MCF 10A (cell line): Measurements from ENCODE around the gene UQCRHL. TPM values are rescaled to one million over a fixed set of nuclear protein-coding genes. Genes with fewer than 3 reads are reported as not detected.

Experiments used
- BruUV-seq: library from RNA; stranded (reverse); fragments of 400-500 nt; replicated peaks from 2 replicates; lab custom pipeline; 2021; lab: Mats Ljungman, UMichigan
- CTCF ChIA-PET: fragments of 300-600 bp; sonication (Branson Sonifier 250); formaldehyde crosslinking; extraction: SDS; loops from one replicate; lab custom pipeline; 2021; ENCODE audit warnings: antibody characterized with exemption, inconsistent platforms; lab: Yijun Ruan, JAX
- POLR2A ChIA-PET: fragments of 300-600, 350-650 bp; sonication (Branson Sonifier 250); formaldehyde crosslinking; extraction: SDS; loops from one replicate; lab custom pipeline; 2020; ENCODE audit warnings: antibody characterized with exemption, inconsistent platforms; lab: Yijun Ruan, JAX
- DNase-seq: peaks from one replicate; pipeline ENCODE4 v3.0.0-alpha.2; 2018; ENCODE audit not compliant: unreplicated experiment
- H3K27ac Mint-ChIP-seq: one replicate; pipeline ENCODE4 v1.8.0; 2022; ENCODE audit warnings: mild to moderate bottlenecking, low read depth, mixed read lengths; ENCODE audit not compliant: unreplicated experiment
- H3K27me3 Mint-ChIP-seq: one replicate; pipeline ENCODE4 v1.8.0; 2022; ENCODE audit warnings: mixed read lengths; ENCODE audit not compliant: insufficient read depth, unreplicated experiment
- H3K36me3 Mint-ChIP-seq: one replicate; pipeline ENCODE4 v1.8.0; 2022; ENCODE audit warnings: mild to moderate bottlenecking, moderate library complexity, mixed read lengths; ENCODE audit not compliant: insufficient read depth, unreplicated experiment
- H3K4me1 Mint-ChIP-seq: one replicate; pipeline ENCODE4 v1.8.0; 2022; ENCODE audit warnings: mixed read lengths; ENCODE audit not compliant: insufficient read depth, unreplicated experiment
- H3K4me3 Mint-ChIP-seq: one replicate; pipeline ENCODE4 v1.8.0; 2022; ENCODE audit warnings: mild to moderate bottlenecking, moderate library complexity, mixed read lengths; ENCODE audit not compliant: unreplicated experiment
- H3K9me3 Mint-ChIP-seq: one replicate; pipeline ENCODE4 v1.8.0; 2022; ENCODE audit warnings: mixed read lengths; ENCODE audit not compliant: unreplicated experiment
- intact Hi-C: fragments of 100-400 bp; cut with micrococcal nuclease; formaldehyde crosslinking; loops from 2 replicates; pipeline ENCODE4 v1.14.1; 2022
- total RNA-seq: library from RNA; stranded (reverse); gene quantifications from 2 replicates; pipeline ENCODE4 v1.2.3, GENCODE V29; 2022
- TF ChIP-seq, protein P1 (sequence below): fragments of 200-600 bp; IDR thresholded peaks from one replicate; pipeline ENCODE4 v1.8.0; 2022; ENCODE audit warnings: antibody characterized with exemption, mild to moderate bottlenecking; ENCODE audit not compliant: unreplicated experiment

Gene UQCRHL
- total RNA-seq, 1 experiment from 2014 or later = 1.1 TPM

DNA sequence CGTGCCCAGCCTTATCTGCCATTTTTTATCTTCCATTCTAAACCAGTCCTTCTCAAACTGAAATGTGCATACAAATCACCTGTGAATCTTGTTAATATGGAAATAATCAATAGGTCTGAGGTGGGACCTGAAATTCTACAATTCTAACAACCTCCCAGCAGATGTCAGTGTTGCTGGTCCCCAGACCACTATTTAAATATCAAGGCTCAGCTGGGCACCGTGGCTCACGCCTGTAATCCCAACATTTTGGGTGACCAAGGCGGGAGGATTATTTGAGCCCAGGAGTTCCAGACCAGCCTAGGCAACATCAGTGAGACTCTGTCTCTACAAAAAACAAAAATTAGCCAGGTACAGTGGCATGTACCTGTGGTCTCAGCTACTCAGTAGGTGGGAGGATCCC, 4.1 kb downstream of the UQCRHL start:
- H3K36me3 Mint-ChIP-seq = no peaks in the 10 kb centered on the region
- H3K27ac Mint-ChIP-seq = no peak overlapping the region
- TF ChIP-seq, protein P1, sequence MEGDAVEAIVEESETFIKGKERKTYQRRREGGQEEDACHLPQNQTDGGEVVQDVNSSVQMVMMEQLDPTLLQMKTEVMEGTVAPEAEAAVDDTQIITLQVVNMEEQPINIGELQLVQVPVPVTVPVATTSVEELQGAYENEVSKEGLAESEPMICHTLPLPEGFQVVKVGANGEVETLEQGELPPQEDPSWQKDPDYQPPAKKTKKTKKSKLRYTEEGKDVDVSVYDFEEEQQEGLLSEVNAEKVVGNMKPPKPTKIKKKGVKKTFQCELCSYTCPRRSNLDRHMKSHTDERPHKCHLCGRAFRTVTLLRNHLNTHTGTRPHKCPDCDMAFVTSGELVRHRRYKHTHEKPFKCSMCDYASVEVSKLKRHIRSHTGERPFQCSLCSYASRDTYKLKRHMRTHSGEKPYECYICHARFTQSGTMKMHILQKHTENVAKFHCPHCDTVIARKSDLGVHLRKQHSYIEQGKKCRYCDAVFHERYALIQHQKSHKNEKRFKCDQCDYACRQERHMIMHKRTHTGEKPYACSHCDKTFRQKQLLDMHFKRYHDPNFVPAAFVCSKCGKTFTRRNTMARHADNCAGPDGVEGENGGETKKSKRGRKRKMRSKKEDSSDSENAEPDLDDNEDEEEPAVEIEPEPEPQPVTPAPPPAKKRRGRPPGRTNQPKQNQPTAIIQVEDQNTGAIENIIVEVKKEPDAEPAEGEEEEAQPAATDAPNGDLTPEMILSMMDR = peak; percentile 36
- DNase-seq = peak; percentile 54
- H3K9me3 Mint-ChIP-seq = no peaks in the 10 kb centered on the region
- CTCF ChIA-PET = interaction anchor here (0.6 to 5.1 kb wide), 5 partner anchors 12 to 210 kb away, joined by 3 to 31 read pairs (median 4); no protein-coding TSS in a partner anchor
- H3K27me3 Mint-ChIP-seq = no peaks in the 10 kb centered on the region
- intact Hi-C loops = no loop called here
- POLR2A ChIA-PET = interaction anchor here (0.7 to 1.3 kb wide), 4 partner anchors 8 to 186 kb away, joined by 3 to 5 read pairs (median 4); no protein-coding TSS in a partner anchor
- H3K4me3 Mint-ChIP-seq = no peak overlapping the region
- H3K4me1 Mint-ChIP-seq = peaks cover 38% of the 10 kb centered on the region
- no TSS peak for BruUV-seq

DNA sequence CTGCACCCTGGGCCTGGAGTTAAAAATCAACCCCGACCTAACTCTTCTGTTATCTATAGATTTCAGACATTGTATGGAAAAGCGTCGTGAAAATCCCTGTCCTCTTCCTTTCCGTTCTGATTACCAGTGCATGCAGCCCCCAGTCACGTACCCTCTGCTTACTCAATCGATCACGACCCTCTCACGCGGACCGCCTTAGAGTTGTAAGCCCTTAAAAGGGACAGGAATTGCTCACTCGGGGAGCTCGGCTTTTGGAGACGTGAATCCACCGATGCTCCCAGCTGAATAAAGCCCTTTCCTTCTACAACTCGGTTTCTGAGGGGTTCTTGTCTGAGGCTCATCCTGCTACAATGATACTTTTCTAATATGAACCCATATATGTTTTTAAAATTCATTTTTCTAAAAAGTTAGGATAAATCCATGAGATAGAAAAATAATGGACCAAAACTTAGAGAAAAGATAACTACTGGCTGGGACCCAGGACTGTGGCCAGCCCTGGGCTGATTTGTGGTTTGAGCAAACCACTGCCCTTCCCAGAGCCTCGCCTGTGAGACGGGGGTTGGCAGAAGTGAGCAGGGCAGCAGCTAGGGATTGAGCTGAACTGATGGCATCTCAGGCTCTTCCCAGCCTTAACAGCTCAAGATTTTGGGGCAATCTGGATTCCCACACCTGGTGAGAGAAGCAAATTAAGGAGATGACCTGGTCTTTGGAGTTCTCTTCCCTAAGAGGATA, 5.0 kb downstream of the UQCRHL start:
- Mint-ChIP-seq H3K27ac (no peak overlapping the region), H3K36me3 (peaks cover 6% of the 10 kb centered on the region), H3K9me3 (no peaks in the 10 kb centered on the region), H3K27me3 (no peaks in the 10 kb centered on the region), H3K4me3 (no peak overlapping the region), H3K4me1 (peaks cover 44% of the 10 kb centered on the region)
- TF ChIP-seq, protein P1 = no peak
- ChIA-PET CTCF (interaction anchor here (0.6 to 5.1 kb wide), 5 partner anchors 11 to 125 kb away, joined by 3 to 31 read pairs (median 4); no protein-coding TSS in a partner anchor), POLR2A (interaction anchor here (0.6 to 3.8 kb wide), 7 partner anchors 13 to 150 kb away, joined by 3 to 75 read pairs (median 3); partner anchors contain the start of gene SPEN)
- DNase-seq = peak; percentile 46
- intact Hi-C loops = no loop called here
- BruUV-seq = no TSS peak

DNA sequence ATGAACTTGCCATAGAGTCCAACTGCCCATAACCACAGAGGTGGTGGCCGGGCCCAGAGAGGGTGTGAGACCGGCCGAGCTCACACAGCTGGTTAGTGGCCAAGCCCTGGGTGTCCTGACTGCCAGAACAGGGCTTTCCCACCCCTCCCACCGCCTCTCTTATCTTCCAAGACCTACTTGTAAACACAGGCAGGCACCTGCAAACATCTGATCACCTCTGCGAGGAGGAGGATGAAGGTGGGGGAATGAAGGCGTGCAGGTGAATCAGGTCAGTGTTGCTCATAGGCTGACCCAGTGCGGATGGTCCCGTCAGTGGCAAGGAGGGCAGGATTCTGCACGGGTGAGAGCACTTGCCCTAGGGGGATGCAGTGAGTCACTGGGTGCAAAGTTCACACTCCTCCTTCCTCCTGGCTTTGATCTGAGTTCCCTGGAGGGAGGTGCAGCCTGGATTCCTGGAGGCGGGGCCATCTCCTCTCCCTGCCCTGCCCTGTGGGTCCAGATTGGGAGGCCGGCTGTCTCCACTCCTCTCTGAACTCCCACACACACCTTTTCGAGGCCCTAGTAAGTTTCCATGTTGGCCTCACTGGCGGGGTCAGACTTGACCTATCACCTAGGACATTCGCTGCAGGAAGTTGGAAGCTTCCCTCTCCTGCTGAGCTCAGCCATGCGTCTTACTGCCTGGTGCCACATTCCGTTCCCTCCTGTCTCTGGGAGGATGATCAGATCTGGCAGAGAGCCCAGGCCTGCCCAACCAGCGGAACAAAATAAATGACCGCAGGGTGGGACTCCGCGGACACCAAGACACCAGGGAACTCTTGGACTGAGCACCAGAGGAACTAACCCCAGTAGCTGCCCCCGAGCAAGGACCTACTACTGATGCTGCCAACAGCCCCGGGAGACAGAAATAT, 7.3 kb downstream of the UQCRHL start:
- DNase-seq = peak; percentile 96
- peaks cover 7% of the 10 kb centered on the region for H3K36me3 Mint-ChIP-seq
- peaks cover 60% of the 10 kb centered on the region for H3K4me1 Mint-ChIP-seq
- H3K4me3 Mint-ChIP-seq = peak overlapping the region; percentile 63
- H3K27me3 Mint-ChIP-seq = no peaks in the 10 kb centered on the region
- TF ChIP-seq, protein P1 = no peak
- peak overlapping the region; percentile 91 for H3K27ac Mint-ChIP-seq
- BruUV-seq = no TSS peak
- intact Hi-C loops = loop anchor here (2.0 to 5.0 kb wide), 2 partner anchors 35 to 47 kb away; partner anchors contain the start of gene SPEN
- CTCF ChIA-PET = interaction anchor here (0.6 to 1.6 kb wide), 6 partner anchors 9 to 465 kb away, joined by 3 to 8 read pairs (median 4); partner anchors contain the start of gene SPEN
- H3K9me3 Mint-ChIP-seq = no peaks in the 10 kb centered on the region
- POLR2A ChIA-PET = interaction anchor here (0.6 to 7.0 kb wide), 26 partner anchors 10 to 356 kb away, joined by 3 to 88 read pairs (median 6); partner anchors contain the start of genes DDI2, EPHA2, FBLIM1 and SPEN
